Nucleus accumbens (tissue), 56 donors: ENCODE results near the gene IP6K3.
A peak's percentile ranks its signal among the peaks of the same experiment; 100 is the strongest.

Experiments used
- DNase-seq, 56 donors: peaks; one replicate each; lab custom pipeline; 2025; lab: John Stamatoyannopoulos, UW

Gene IP6K3

DNA sequence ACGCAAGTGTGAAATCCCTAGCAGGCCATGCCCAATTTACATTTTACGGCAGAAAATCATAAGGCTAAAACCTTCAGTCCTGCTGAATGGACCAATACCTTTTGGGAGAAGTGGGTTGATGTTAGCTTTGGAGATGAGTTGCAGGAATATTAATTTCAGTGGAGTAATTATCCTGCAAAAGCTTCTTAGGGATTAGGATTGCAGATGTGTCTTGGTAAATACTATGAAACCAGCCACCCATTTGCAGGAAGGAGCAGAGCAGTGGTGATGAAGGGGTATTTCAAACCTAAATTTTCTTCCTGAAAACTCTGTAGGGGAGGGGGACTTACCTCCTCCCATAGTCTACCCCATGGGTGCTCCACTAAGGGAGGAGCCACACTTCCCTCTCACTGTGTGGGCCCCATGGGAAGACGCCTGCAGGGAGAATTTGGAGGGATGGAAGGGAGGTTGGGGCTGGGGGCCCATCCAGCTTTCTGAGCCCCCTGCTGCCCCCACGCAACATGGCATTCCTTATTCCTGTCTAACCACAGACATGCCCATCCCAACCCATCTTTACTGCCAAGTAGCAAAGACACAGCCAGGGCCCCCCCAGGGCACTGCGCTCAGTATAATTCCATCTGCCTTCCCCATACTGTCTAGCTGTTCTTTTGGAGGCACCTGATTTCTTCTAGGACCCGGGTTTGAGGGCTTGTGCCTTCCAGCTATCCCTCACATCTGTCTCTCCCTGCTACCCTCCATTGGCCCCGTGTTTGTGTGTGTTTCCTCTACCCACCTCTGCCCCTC is 20.6 kb downstream of the IP6K3 start:
- DNase-seq = no peak

DNA sequence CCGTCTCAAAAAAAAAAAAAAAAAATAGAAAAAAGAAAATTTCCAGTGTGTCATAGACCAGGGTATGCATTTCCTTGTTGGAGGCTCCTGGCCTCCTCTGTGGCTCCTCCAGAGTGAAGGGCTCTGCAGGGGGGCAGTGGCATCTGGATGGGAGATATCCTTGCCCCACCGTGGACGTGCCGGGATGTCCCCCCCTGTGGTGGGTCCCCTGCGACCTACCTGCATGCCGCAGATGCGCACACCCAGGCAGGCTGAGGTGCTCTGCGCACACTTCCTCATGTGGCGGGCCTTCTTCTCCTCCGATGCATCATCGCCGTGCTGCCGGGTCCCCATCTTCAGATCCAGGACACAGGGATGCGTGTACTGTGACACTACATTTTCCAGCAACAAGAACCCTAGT is 21.5 kb downstream of the IP6K3 start:
- DNase-seq = no peak

DNA sequence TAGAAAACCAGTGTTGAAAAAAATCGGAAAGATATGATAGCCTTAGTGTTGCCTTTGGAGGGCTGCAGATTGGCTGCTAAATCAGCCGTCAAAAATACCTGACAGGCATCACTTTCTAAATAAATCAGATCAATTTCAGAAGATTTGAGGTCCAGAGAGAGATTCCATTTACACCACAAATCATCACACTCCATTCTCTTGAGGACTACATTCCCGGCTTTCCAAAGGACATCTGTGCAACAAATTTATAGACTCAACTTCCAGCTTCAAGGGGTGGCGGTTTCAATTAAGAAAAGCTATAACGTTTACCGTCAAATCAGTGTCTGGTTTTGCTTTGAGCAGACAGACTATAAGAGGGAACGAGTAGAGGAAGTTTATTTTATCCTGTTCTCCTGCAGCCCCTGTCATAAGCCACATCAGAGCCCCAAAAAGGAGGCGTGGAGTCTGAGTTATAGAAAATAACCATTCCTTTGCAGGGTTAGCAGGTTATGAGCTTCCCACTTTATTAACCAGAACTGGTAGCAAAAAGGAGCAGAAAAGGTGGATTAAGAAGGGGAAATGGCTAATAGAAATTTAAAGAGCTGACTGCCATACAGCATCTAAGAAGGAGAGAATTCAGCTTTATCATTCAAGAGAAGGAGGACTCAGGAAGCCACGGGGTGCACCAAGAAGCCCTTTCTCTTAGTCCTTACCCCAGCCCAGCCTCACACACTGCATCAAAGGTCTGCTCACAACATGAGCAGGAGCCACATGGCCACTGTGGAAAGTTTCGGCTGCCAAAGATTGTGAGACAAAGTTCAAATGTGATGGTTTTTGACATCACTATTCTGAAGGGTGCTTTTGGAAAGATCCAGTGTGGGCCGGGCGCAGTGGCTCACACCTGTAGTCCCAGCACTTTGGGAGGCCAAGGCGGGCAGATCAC is 22.3 kb downstream of the IP6K3 start:
- no peak for DNase-seq

DNA sequence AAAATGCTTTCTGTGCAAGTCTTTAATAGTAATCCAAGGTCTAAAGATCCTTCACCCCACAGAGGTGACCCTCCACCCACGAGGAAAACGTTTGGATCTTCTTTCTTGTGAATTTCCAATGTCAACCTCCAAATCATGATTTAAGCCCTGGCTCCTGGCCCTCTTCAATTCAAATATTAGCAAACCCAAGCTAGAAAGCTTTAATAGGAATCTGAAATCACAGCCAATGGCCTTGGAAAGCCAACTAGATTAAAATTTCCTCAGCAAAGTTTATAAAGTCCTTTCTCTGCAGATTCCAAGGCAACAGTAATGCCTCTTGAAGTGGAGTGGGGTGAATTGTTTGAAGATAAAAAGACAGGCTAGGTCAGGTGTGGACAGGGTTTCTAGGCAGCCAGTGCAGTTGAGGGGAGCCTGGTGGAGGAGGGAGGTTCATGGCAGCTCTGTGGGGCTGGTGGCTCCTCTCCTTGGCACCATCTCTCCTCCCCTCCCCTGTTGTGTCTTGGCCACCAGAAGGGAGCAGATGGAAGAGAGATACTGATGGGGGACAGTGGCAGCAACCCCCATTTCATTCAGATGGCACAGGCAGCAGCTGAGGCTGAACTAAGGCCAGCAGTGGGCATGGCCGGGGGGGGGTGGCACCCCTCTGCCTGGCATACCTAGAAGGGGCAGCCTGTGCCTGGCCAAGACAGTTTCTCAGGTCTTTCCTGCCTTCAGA is 23.2 kb downstream of the IP6K3 start:
- no peak for DNase-seq

GRCh38 chr6:33722103-33722623 is 24.5 kb downstream of the IP6K3 start:
- DNase-seq = no peak

GRCh38 chr6:33721508-33721907 is 25.2 kb downstream of the IP6K3 start:
- no peak for DNase-seq

- no peak for DNase-seq
These were observed 25.7 kb downstream of the IP6K3 start for GRCh38 chr6:33720998-33721397.

- no peak for DNase-seq
These were observed 27.2 kb downstream of the IP6K3 start for GRCh38 chr6:33719326-33719987.

- no peak for DNase-seq
These were observed 28.0 kb downstream of the IP6K3 start for GRCh38 chr6:33718713-33719112.

- peak in 1 of 56 donors; percentile 28 for DNase-seq
These were observed 28.7 kb downstream of the IP6K3 start for GRCh38 chr6:33717934-33718455.

- no peak for DNase-seq
These were observed 29.6 kb downstream of the IP6K3 start for GRCh38 chr6:33716890-33717632.

DNA sequence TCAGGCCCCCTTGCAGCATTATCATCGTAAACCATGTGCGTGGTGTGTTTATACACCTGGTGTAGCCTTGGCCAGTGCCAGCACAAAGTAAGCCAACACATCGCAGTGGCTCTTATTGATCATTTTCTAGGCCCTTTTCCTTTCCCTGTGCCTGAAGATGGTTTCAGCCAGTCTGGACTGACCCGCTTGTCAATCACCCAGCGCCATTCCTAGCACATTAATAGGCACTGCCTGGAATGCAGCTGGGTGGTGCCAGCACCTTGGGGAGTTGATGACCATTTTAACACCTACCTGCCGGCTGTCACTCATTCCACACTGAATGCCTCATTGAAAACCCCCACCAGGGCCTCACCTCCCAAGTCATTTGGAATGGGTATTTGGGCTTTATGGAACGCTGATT is 30.3 kb downstream of the IP6K3 start:
- DNase-seq = no peak

GRCh38 chr6:33714385-33715040 is 32.2 kb downstream of the IP6K3 start:
- no peak for DNase-seq

GRCh38 chr6:33713786-33714185 is 32.9 kb downstream of the IP6K3 start:
- no peak for DNase-seq

DNA sequence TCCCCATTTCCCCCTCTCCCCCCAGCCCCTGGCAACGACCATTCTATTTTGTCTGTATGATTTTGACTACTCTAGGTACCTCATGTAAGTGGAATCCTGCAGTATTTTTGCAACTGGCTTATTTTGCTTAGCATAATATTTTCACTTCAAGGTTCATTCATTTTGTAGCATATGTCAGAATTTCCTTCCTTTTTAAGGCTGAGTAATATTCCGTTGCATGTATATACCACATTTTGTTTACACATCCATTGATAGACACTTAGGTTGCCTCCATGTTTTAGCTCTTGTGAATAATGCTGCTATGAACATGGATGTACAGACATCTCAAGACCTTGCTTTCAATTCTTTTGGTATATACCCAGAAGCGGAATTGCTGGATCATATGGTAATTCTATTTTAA is 33.8 kb downstream of the IP6K3 start:
- no peak for DNase-seq

- DNase-seq = peak in 55 of 56 donors; percentile 68 to 98 (median 94)
These were observed 35.3 kb downstream of the IP6K3 start, which contains the start of gene UQCC2 for GRCh38 chr6:33711140-33712129. Gene UQCC2, minus strand, starts transcription at chr6:33711700. Its CDS starts 14 bp downstream, at chr6:33711686.
